ENCODE results near the gene CFAP97D2. TPM values are rescaled to one million over a fixed set of nuclear protein-coding genes. Genes with fewer than 3 reads are reported as not detected.
"Not testable (repeated sequence)": the region's sequence is repeated elsewhere in the genome, so short reads cannot be mapped to it uniquely, and the experiment has no call there.

CFAP97D2 gene
- total RNA-seq, 1 donor from 2014 or later: not detected

- Histone ChIP-seq H3K4me3 (ENCODE audit: low read length in 3 of 3) (no peak overlapping the region), H3K9ac (ENCODE audit: low read depth in 1 of 3, low read length in 3 of 3) (no peak overlapping the region), H3K4me1 (ENCODE audit: control insufficient read depth in 3 of 3, insufficient read depth in 3 of 3, low read length in 3 of 3) (peaks cover 0 to 2% (median 0%) of the 10 kb centered on the region in 3 donors), H3K27me3 (ENCODE audit: control insufficient read depth in 3 of 3, insufficient read depth in 3 of 3, low read length in 3 of 3) (peaks cover 7 to 17% (median 14%) of the 10 kb centered on the region in 3 donors), H3K27ac (ENCODE audit: low read depth, low read length) (no peak overlapping the region), H3K36me3 (ENCODE audit: control insufficient read depth in 3 of 3, insufficient read depth in 3 of 3, low read length in 3 of 3) (no peaks in the 10 kb centered on the region), H3K9me3 (ENCODE audit: control insufficient read depth in 3 of 3, low read length in 3 of 3) (peaks cover 0 to 4% (median 0%) of the 10 kb centered on the region in 3 donors)
These were observed 15.8 kb downstream of the CFAP97D2 start for GRCh38 chr13:114194853-114195252.

DNA sequence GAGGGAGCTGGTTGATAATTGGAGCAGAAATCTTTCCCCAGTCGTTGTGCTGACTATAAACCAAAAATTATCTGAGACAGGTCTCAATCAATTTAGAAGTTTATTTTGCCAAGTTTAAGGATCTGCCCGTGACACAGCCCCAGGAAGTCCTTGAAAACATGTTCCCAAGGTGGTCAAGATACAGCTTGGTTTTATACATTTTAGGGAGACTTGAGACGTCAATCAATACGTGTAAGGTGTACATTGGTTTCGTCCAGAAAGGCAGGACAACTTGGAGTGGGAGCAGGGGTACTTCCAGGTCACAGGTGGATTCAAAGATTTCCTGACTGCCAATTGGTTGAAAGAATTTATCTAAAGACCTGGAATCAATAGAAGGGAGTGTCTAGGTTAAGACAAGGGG, 17.6 kb downstream of the CFAP97D2 start:
- peaks cover 17 to 31% (median 27%) of the 10 kb centered on the region in 3 donors for H3K27me3 ChIP-seq (ENCODE audit: control insufficient read depth in 3 of 3, insufficient read depth in 3 of 3, low read length in 3 of 3)
- H3K27ac ChIP-seq (ENCODE audit: low read depth, low read length): no peak overlapping the region
- H3K36me3 ChIP-seq (ENCODE audit: control insufficient read depth in 3 of 3, insufficient read depth in 3 of 3, low read length in 3 of 3): no peaks in the 10 kb centered on the region
- no peak overlapping the region for H3K4me3 ChIP-seq (ENCODE audit: low read length in 3 of 3)
- H3K4me1 ChIP-seq (ENCODE audit: control insufficient read depth in 3 of 3, insufficient read depth in 3 of 3, low read length in 3 of 3): peaks cover 0 to 11% (median 8%) of the 10 kb centered on the region in 3 donors
- no peak overlapping the region for H3K9ac ChIP-seq (ENCODE audit: low read depth in 1 of 3, low read length in 3 of 3)
- no peaks in the 10 kb centered on the region for H3K9me3 ChIP-seq (ENCODE audit: control insufficient read depth in 3 of 3, low read length in 3 of 3)

DNA sequence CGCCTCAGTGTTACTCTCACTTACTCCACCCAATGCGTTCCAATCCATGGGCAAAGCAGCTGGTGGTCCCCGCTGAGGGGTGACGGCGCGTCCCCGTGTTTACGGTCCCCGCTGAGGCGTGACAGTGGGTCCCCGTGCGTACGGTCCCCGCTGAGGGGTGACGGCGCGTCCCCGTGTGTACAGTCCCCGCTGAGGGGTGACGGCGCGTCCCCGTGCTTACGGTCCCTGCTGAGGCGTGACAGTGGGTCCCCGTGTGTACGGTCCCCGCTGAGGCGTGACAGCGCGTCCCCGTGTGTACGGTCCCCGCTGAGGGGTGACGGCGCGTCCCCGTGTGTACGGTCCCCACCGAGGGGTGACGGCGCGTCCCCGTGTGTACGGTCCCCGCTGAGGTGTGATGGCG, 19.5 kb downstream of the CFAP97D2 start:
- Histone ChIP-seq H3K27ac (ENCODE audit: low read depth, low read length) (no peak overlapping the region), H3K4me1 (ENCODE audit: control insufficient read depth in 3 of 3, insufficient read depth in 3 of 3, low read length in 3 of 3) (peaks cover 0 to 11% (median 8%) of the 10 kb centered on the region in 3 donors), H3K9me3 (ENCODE audit: control insufficient read depth in 3 of 3, low read length in 3 of 3) (no peaks in the 10 kb centered on the region), H3K9ac (ENCODE audit: low read depth in 1 of 3, low read length in 3 of 3) (no peak overlapping the region), H3K4me3 (ENCODE audit: low read length in 3 of 3) (no peak overlapping the region), H3K27me3 (ENCODE audit: control insufficient read depth in 3 of 3, insufficient read depth in 3 of 3, low read length in 3 of 3) (peaks cover 17 to 42% (median 34%) of the 10 kb centered on the region in 3 donors), H3K36me3 (ENCODE audit: control insufficient read depth in 3 of 3, insufficient read depth in 3 of 3, low read length in 3 of 3) (no peaks in the 10 kb centered on the region)

DNA sequence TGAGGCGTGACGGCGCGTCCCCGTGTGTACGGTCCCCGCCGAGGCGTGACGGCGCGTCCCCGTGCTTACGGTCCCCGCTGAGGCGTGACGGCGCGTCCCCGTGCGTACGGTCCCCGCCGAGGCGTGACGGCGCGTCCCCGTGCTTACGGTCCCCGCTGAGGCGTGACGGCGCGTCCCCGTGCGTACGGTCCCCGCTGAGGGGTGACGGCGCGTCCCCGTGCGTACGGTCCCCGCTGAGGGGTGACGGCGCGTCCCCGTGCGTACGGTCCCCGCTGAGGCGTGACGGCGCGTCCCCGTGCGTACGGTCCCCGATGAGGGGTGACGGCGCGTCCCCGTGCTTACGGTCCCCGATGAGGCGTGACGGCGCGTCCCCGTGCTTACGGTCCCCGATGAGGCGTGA, 20.5 kb downstream of the CFAP97D2 start:
- not testable (repeated sequence) for H3K9ac ChIP-seq (ENCODE audit: low read depth in 1 of 3, low read length in 3 of 3); H3K4me3 ChIP-seq (ENCODE audit: low read length in 3 of 3); H3K9me3 ChIP-seq (ENCODE audit: control insufficient read depth in 3 of 3, low read length in 3 of 3); H3K36me3 ChIP-seq (ENCODE audit: control insufficient read depth in 3 of 3, insufficient read depth in 3 of 3, low read length in 3 of 3); H3K27ac ChIP-seq (ENCODE audit: low read depth, low read length)
- H3K4me1 ChIP-seq (ENCODE audit: control insufficient read depth in 3 of 3, insufficient read depth in 3 of 3, low read length in 3 of 3): peaks cover 0 to 11% (median 8%) of the 10 kb centered on the region in 3 donors
- H3K27me3 ChIP-seq (ENCODE audit: control insufficient read depth in 3 of 3, insufficient read depth in 3 of 3, low read length in 3 of 3): peaks cover 17 to 42% (median 34%) of the 10 kb centered on the region in 3 donors

GRCh38 chr13:114199954-114200353, 20.9 kb downstream of the CFAP97D2 start:
- Histone ChIP-seq H3K4me1 (ENCODE audit: control insufficient read depth in 3 of 3, insufficient read depth in 3 of 3, low read length in 3 of 3) (peaks cover 0 to 11% (median 8%) of the 10 kb centered on the region in 3 donors), H3K27me3 (ENCODE audit: control insufficient read depth in 3 of 3, insufficient read depth in 3 of 3, low read length in 3 of 3) (peaks cover 17 to 42% (median 34%) of the 10 kb centered on the region in 3 donors), H3K27ac (ENCODE audit: low read depth, low read length) (no peak overlapping the region), H3K9ac (ENCODE audit: low read depth in 1 of 3, low read length in 3 of 3) (no peak overlapping the region), H3K36me3 (ENCODE audit: control insufficient read depth in 3 of 3, insufficient read depth in 3 of 3, low read length in 3 of 3) (no peaks in the 10 kb centered on the region), H3K4me3 (ENCODE audit: low read length in 3 of 3) (peak overlapping the region in 2 of 3 donors; percentile 43 to 49), H3K9me3 (ENCODE audit: control insufficient read depth in 3 of 3, low read length in 3 of 3) (no peaks in the 10 kb centered on the region)

GRCh38 chr13:114200399-114200911, 21.4 kb downstream of the CFAP97D2 start:
- H3K4me3 ChIP-seq (ENCODE audit: low read length in 3 of 3): peak overlapping the region; percentile 38 to 49 (median 43)
- H3K27ac ChIP-seq (ENCODE audit: low read depth, low read length): no peak overlapping the region
- no peaks in the 10 kb centered on the region for H3K36me3 ChIP-seq (ENCODE audit: control insufficient read depth in 3 of 3, insufficient read depth in 3 of 3, low read length in 3 of 3)
- H3K9ac ChIP-seq (ENCODE audit: low read depth in 1 of 3, low read length in 3 of 3): no peak overlapping the region
- no peaks in the 10 kb centered on the region for H3K9me3 ChIP-seq (ENCODE audit: control insufficient read depth in 3 of 3, low read length in 3 of 3)
- peaks cover 0 to 11% (median 8%) of the 10 kb centered on the region in 3 donors for H3K4me1 ChIP-seq (ENCODE audit: control insufficient read depth in 3 of 3, insufficient read depth in 3 of 3, low read length in 3 of 3)
- H3K27me3 ChIP-seq (ENCODE audit: control insufficient read depth in 3 of 3, insufficient read depth in 3 of 3, low read length in 3 of 3): peaks cover 17 to 39% (median 34%) of the 10 kb centered on the region in 3 donors

DNA sequence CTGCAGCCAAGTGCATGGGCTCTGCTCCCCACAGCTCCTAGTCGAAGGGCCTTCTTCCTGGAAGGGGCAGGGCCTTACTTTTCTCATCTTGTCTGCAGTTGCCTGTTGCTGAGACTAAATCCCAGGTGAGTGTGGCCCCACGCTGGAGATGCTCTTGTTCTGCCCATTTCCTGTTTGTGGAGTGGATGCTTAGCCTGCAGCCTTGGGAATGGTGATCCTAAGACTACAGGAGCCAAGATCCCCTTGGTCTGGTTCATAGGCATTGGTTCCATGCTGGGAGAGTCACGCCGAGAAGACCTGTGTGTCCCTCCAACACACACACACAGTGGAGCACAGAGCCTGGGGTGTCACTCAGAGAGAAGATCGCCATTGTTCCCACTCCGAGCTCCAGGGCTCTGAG, 23.5 kb downstream of the CFAP97D2 start:
- H3K27me3 ChIP-seq (ENCODE audit: control insufficient read depth in 3 of 3, insufficient read depth in 3 of 3, low read length in 3 of 3): peaks cover 17 to 35% (median 31%) of the 10 kb centered on the region in 3 donors
- H3K9me3 ChIP-seq (ENCODE audit: control insufficient read depth in 3 of 3, low read length in 3 of 3): no peaks in the 10 kb centered on the region
- no peak overlapping the region for H3K27ac ChIP-seq (ENCODE audit: low read depth, low read length)
- peaks cover 0 to 11% (median 8%) of the 10 kb centered on the region in 3 donors for H3K4me1 ChIP-seq (ENCODE audit: control insufficient read depth in 3 of 3, insufficient read depth in 3 of 3, low read length in 3 of 3)
- H3K4me3 ChIP-seq (ENCODE audit: low read length in 3 of 3): no peak overlapping the region
- no peak overlapping the region for H3K9ac ChIP-seq (ENCODE audit: low read depth in 1 of 3, low read length in 3 of 3)
- no peaks in the 10 kb centered on the region for H3K36me3 ChIP-seq (ENCODE audit: control insufficient read depth in 3 of 3, insufficient read depth in 3 of 3, low read length in 3 of 3)

DNA sequence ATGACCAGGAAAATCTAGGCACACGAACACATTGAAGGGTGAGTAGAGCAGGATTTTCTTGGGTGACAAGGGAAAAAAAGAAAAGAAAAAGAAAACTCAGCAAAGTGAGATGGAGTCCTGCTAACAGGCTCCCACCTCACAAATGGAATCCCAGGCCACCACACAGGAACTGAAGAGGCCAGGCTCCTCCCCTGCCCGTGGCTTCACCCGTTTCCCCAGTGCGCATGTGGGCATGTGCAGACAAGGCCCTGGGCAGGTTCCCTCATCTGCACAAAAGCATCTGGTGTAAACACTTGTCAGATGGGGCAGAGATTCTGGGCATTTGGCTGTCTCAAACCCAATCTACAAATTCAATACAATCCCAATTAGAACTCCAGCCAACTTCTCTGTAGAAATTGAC, 24.5 kb downstream of the CFAP97D2 start:
- Histone ChIP-seq H3K27me3 (ENCODE audit: control insufficient read depth in 3 of 3, insufficient read depth in 3 of 3, low read length in 3 of 3) (peaks cover 14 to 26% (median 24%) of the 10 kb centered on the region in 3 donors), H3K4me1 (ENCODE audit: control insufficient read depth in 3 of 3, insufficient read depth in 3 of 3, low read length in 3 of 3) (peaks cover 0 to 11% (median 8%) of the 10 kb centered on the region in 3 donors), H3K9ac (ENCODE audit: low read depth in 1 of 3, low read length in 3 of 3) (no peak overlapping the region), H3K27ac (ENCODE audit: low read depth, low read length) (no peak overlapping the region), H3K36me3 (ENCODE audit: control insufficient read depth in 3 of 3, insufficient read depth in 3 of 3, low read length in 3 of 3) (no peaks in the 10 kb centered on the region), H3K4me3 (ENCODE audit: low read length in 3 of 3) (no peak overlapping the region), H3K9me3 (ENCODE audit: control insufficient read depth in 3 of 3, low read length in 3 of 3) (no peaks in the 10 kb centered on the region)

DNA sequence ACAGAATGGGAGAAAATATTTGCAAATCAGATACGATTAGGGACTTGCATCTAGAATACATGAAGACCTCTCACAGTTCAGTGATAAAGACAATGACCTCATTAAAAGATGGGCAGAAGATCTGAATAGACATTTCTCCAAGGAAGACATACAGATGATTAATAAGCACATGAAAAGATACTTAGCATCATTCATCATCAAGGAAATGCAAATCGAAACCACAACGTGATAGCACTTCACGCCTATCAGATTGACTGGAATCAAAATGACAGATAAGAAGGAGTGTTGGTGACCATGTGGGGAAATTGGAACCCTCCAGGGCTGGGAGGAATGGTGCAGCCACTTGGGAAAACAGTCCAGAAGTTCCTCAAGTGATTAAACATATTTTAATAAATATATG, 25.8 kb downstream of the CFAP97D2 start:
- no peak overlapping the region for H3K4me3 ChIP-seq (ENCODE audit: low read length in 3 of 3)

DNA sequence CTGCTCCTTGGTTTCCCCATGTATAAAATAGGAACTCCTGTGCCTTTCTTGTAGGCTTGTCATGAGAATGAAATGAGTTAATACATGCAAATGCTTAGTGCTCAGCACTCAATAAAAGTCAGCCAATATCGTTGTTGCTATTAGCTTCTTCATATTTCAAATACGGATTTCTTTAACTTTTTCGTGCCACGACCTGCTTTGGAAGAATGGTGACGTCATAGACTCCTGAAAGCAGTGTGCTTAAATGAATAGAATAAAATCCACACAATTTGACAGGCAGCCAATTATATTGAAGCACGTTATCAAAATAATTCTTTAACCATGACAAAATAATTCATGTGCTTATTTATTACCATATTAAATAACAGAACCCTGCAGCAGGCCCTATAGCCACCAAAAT, 29.1 kb downstream of the CFAP97D2 start:
- Histone ChIP-seq H3K4me3 (ENCODE audit: low read length in 3 of 3) (no peak overlapping the region), H3K27me3 (ENCODE audit: control insufficient read depth in 3 of 3, insufficient read depth in 3 of 3, low read length in 3 of 3) (peaks cover 8 to 14% (median 11%) of the 10 kb centered on the region in 3 donors), H3K27ac (ENCODE audit: low read depth, low read length) (no peak overlapping the region), H3K9me3 (ENCODE audit: control insufficient read depth in 3 of 3, low read length in 3 of 3) (no peaks in the 10 kb centered on the region), H3K9ac (ENCODE audit: low read depth in 1 of 3, low read length in 3 of 3) (no peak overlapping the region), H3K4me1 (ENCODE audit: control insufficient read depth in 3 of 3, insufficient read depth in 3 of 3, low read length in 3 of 3) (no peaks in the 10 kb centered on the region), H3K36me3 (ENCODE audit: control insufficient read depth in 3 of 3, insufficient read depth in 3 of 3, low read length in 3 of 3) (no peaks in the 10 kb centered on the region)

More for the DNA sequence above, 25.8 kb downstream of the CFAP97D2 start:
- no peak overlapping the region for H3K9ac ChIP-seq (ENCODE audit: low read depth in 1 of 3, low read length in 3 of 3)
- H3K36me3 ChIP-seq (ENCODE audit: control insufficient read depth in 3 of 3, insufficient read depth in 3 of 3, low read length in 3 of 3): no peaks in the 10 kb centered on the region
- peaks cover 9 to 24% (median 20%) of the 10 kb centered on the region in 3 donors for H3K27me3 ChIP-seq (ENCODE audit: control insufficient read depth in 3 of 3, insufficient read depth in 3 of 3, low read length in 3 of 3)
- peaks cover 0 to 8% (median 8%) of the 10 kb centered on the region in 3 donors for H3K4me1 ChIP-seq (ENCODE audit: control insufficient read depth in 3 of 3, insufficient read depth in 3 of 3, low read length in 3 of 3)
- H3K27ac ChIP-seq (ENCODE audit: low read depth, low read length): no peak overlapping the region
- H3K9me3 ChIP-seq (ENCODE audit: control insufficient read depth in 3 of 3, low read length in 3 of 3): no peaks in the 10 kb centered on the region
